Ovary (tissue), 3 donors: Measurements from ENCODE around the gene CNRIP1.

ENCODE experiments used
- EP300 ChIP-seq: sonication (generic); formaldehyde crosslinking; IDR thresholded peaks from one replicate; pipeline ENCODE4 v1.6.1; 2017; ENCODE audit warnings: antibody characterized with exemption
- POLR2A ChIP-seq: fragments of 450-650 bp; IDR thresholded peaks from one replicate; pipeline ENCODE4 v1.6.1; 2017; ENCODE audit warnings: antibody characterized with exemption, mild to moderate bottlenecking, moderate library complexity
- TF ChIP-seq, protein P1 (sequence below), 3 donors: fragments of 450-650 bp in 2 of 3; fragments of 200-600 bp in 1 of 3; IDR thresholded peaks; one replicate each; pipeline versions ENCODE4 v1.5.1 to v1.8.0; 2016 to 2022; ENCODE audit warnings: antibody characterized with exemption in 3 of 3, mild to moderate bottlenecking in 1 of 3
- donor health status: DM: no; HTN: no; CAD: no.

DNA sequence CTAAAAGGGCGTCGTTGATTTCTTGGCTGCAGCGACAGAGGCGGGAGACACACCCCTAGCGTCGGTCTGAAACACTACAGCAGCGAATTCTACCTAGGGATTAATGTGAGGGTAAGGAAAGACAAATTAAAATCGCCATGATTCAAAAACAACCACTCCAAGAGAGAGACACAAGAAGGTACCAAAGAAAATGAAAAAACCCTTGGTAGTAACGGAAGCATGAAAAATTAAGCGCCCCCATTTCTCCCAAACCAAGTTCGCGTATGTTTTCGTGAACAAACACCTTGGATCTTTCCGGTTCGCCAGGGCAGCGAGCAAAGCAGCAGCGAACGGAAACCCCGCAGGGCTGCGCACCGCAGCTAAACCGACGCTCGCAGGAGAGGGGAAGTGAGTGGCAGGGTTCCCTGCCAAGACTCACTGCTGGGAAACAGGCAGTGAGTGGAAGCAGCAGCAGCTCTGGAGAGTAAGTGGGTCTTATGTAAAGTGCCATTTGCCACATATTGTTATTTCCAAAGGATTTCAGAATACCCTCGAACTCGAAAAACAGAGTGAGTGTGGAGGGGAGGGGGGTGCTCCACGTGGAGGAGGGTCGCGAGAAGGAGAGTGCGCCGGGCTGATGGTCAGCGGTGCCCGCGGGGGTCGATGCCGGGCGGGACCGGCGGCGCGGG is 68.4 kb downstream of the CNRIP1 start:
- TF ChIP-seq, protein P1, sequence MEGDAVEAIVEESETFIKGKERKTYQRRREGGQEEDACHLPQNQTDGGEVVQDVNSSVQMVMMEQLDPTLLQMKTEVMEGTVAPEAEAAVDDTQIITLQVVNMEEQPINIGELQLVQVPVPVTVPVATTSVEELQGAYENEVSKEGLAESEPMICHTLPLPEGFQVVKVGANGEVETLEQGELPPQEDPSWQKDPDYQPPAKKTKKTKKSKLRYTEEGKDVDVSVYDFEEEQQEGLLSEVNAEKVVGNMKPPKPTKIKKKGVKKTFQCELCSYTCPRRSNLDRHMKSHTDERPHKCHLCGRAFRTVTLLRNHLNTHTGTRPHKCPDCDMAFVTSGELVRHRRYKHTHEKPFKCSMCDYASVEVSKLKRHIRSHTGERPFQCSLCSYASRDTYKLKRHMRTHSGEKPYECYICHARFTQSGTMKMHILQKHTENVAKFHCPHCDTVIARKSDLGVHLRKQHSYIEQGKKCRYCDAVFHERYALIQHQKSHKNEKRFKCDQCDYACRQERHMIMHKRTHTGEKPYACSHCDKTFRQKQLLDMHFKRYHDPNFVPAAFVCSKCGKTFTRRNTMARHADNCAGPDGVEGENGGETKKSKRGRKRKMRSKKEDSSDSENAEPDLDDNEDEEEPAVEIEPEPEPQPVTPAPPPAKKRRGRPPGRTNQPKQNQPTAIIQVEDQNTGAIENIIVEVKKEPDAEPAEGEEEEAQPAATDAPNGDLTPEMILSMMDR (IDR thresholded peaks at IDR 0.05) = peak; percentile 52 to 83 (median 69)
- TF ChIP-seq POLR2A (no peak), EP300 (no peak)
